GM10248 (cell line): ENCODE results near the gene SEZ6L.
A peak's percentile ranks its signal among the peaks of the same experiment; 100 is the strongest.

Experiments used
- CTCF ChIA-PET: fragments of 300-600 bp; sonication (Branson Sonifier 250); formaldehyde crosslinking; extraction: SDS; loops from one replicate; lab custom pipeline; 2021; ENCODE audit warnings: antibody characterized with exemption; lab: Yijun Ruan, JAX
- POLR2A ChIA-PET: fragments of 350-650 bp; sonication (Branson Sonifier 250); formaldehyde crosslinking; extraction: SDS; loops from one replicate; lab custom pipeline; 2020; ENCODE audit warnings: antibody characterized with exemption; lab: Yijun Ruan, JAX
- DNase-seq: peaks from one replicate; pipeline ENCODE4 v3.0.0; 2012; ENCODE audit errors: extremely low spot score
- CTCF ChIP-seq: IDR thresholded peaks from 2 replicates; pipeline ENCODE4 v1.5.1; 2012; ENCODE audit warnings: mild to moderate bottlenecking, low read depth; ENCODE audit errors: extremely low read depth, missing control alignments, control extremely low read depth

Gene SEZ6L

GRCh38 chr22:26428515-26429457, 259.5 kb downstream of the SEZ6L start, which contains the start of gene ASPHD2:
ASPHD2 (plus strand) TSS chr22:26429260; CDS start chr22:26433616, 4,356 bp downstream.
- peak; percentile 87 for DNase-seq
- CTCF ChIA-PET, result interaction anchor here (1.0 kb wide), 1 partner anchor 74 kb away, joined by 3 read pairs; no protein-coding TSS in a partner anchor
- no peak for TF ChIP-seq CTCF
- POLR2A ChIA-PET, result interaction anchor here (0.7 kb wide), 1 partner anchor 55 kb away, joined by 3 read pairs; the partner anchor contains the start of genes HPS4 and SRRD

GRCh38 chr22:26429458-26430286, 260.4 kb downstream of the SEZ6L start:
- CTCF ChIA-PET, result interaction anchor here (0.9 to 2.4 kb wide), 5 partner anchors 10 to 65 kb away, joined by 3 to 9 read pairs (median 5); no protein-coding TSS in a partner anchor
- POLR2A ChIA-PET, result interaction anchor here (0.7 kb wide), 1 partner anchor 54 kb away, joined by 3 read pairs; the partner anchor contains the start of genes HPS4 and SRRD
- no peak for TF ChIP-seq CTCF
- peak; percentile 32 for DNase-seq

- TF ChIP-seq CTCF, result no peak
- ChIA-PET CTCF (interaction anchor here (1.0 to 2.4 kb wide), 9 partner anchors 10 to 235 kb away, joined by 3 to 9 read pairs (median 3); no protein-coding TSS in a partner anchor), POLR2A (no interaction called here)
- DNase-seq, result no peak
These were observed 261.3 kb downstream of the SEZ6L start for GRCh38 chr22:26430600-26430999.

- no peak for TF ChIP-seq CTCF
- ChIA-PET POLR2A (no interaction called here), CTCF (interaction anchor here (1.0 to 2.4 kb wide), 9 partner anchors 9 to 234 kb away, joined by 3 to 9 read pairs (median 3); no protein-coding TSS in a partner anchor)
- DNase-seq, result peak; percentile 53
These were observed 262.2 kb downstream of the SEZ6L start for GRCh38 chr22:26431261-26431995.

- ChIA-PET CTCF (interaction anchor here (1.1 kb wide), 1 partner anchor 28 kb away, joined by 5 read pairs; no protein-coding TSS in a partner anchor), POLR2A (no interaction called here)
- peak; percentile 34 for DNase-seq
- no peak for TF ChIP-seq CTCF
These were observed 263.5 kb downstream of the SEZ6L start for GRCh38 chr22:26432619-26433311.
